GM19099 (cell line): ENCODE data around the gene C4B.

Source experiments
- POLR2A ChIP-seq: IDR thresholded peaks from 3 replicates; pipeline ENCODE4 v1.6.1; 2011; ENCODE audit warnings: low read depth; ENCODE audit not compliant: insufficient read length; ENCODE audit errors: extremely low read depth

Gene C4B

DNA sequence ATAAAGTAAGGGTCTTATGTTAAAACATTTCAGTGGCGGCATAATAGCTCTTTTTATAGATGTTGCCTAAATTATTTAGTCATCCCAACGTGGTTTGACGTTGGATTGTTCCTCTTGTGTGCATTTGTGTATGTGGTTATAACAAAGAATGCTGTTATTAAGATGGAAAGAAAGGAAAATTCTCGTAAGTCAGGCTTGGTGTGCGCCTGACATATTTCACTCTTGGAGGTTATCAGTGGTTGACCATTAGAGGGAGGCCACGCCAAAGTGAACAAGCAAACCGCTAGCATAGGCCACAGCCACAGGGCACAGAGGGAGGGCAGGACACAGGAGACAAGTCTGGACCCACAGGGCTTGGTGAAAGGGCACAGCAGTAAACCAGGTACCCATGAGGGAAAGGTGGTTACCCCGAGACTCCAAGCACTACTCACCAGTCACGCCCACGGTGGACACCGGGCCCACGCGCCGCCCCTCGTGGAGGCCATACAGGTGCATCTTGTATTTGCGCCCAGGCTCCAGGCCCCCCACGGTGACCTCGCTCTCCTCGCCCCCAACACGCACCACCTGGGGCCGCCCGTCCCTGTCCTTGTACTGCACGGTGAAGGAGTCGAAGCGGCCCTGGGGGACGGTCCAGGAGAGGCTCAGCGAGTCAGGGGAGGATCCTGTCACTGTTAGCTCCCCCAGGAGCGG, 46.5 kb downstream of the C4B start:
- no peak for TF ChIP-seq POLR2A

DNA sequence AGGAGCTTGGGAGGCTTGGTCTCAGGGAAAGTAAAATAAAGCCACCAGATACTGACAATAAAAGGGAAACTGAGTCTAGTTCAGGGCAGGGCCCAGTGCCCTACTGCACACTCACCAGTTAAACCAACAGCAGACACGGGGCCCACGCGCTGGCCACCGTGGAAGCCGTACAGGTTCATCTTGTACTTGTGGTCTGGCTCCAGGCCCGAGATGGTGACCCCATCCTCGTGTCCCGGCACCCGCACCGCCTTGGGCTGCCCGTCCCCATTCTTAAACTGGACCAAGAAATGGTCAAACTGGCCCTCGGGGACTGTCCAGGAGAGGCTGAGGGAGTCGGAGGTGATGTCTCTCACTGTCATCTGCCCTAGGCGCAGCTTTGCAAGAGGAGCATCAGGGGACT, 50.1 kb downstream of the C4B start:
- TF ChIP-seq POLR2A = no peak

DNA sequence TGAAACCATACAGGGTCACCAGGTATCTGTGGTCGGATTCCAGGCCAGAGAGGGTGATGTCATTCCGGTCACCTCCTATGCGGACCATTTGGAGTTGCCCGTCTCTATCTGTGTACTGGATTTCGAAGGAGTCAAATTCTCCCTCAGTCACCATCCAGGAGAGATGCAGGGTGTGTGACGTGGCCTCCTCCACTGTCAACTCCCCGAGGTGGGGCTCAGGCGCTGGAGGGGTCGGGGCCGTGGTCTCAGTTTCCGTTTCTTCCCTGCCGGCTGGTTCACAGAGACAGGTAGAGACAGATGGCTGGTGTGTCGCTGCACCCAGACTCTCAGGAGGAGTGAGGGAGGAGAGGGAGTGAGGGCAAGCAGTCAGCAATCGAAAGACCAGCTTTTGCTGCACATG, 54.3 kb downstream of the C4B start:
- TF ChIP-seq POLR2A = no peak

GRCh38 chr6:32069460-32069859, 54.9 kb downstream of the C4B start:
- no peak for TF ChIP-seq POLR2A

- TF ChIP-seq POLR2A = no peak
These were observed 55.4 kb downstream of the C4B start for GRCh38 chr6:32069878-32070515.

- TF ChIP-seq POLR2A = no peak
These were observed 56.4 kb downstream of the C4B start for GRCh38 chr6:32070814-32071543.

GRCh38 chr6:32073101-32073500, 58.5 kb downstream of the C4B start:
- no peak for TF ChIP-seq POLR2A

DNA sequence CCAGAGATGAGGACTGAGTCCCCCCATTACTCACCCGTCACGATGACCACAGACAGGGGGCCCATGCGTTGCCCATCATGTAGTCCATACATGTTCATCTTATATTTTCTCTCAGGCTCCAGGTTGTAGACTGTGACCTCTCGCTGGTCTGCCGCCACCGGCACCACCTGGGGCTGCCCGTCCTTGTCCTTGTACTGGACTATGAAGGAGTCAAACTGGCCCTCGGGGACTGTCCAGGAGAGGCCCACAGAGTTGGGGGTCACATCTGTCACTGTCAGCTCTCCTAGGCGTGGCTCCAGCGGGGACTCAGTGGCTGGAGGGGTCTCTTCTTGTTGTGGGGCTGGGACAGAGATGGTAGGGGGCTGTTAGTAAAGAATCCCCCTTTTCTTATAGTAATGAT, 59.0 kb downstream of the C4B start:
- TF ChIP-seq POLR2A = no peak

- no peak for TF ChIP-seq POLR2A
These were observed 60.5 kb downstream of the C4B start for GRCh38 chr6:32074996-32075532.

DNA sequence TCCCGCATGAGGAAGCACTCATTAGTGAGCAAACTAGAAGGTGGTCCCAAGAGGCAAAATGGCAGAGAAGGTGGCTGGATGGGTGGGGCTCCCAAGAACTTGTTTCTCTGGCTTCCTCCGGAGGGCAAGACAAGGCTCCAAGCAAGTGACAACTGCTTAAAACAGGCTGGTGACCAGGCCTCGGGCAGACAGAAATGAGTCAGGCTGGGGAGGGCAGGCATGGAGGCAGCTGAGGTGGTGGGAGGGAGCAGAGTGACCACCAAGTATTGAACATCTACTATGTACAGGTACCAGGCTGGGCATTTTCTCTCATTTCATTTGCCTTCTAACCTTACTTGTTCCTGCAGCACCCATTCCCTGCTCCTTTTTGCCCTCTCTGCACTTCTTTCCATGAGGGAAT, 61.2 kb downstream of the C4B start:
- TF ChIP-seq POLR2A = no peak

GRCh38 chr6:32076321-32076809, 61.8 kb downstream of the C4B start:
- no peak for TF ChIP-seq POLR2A

DNA sequence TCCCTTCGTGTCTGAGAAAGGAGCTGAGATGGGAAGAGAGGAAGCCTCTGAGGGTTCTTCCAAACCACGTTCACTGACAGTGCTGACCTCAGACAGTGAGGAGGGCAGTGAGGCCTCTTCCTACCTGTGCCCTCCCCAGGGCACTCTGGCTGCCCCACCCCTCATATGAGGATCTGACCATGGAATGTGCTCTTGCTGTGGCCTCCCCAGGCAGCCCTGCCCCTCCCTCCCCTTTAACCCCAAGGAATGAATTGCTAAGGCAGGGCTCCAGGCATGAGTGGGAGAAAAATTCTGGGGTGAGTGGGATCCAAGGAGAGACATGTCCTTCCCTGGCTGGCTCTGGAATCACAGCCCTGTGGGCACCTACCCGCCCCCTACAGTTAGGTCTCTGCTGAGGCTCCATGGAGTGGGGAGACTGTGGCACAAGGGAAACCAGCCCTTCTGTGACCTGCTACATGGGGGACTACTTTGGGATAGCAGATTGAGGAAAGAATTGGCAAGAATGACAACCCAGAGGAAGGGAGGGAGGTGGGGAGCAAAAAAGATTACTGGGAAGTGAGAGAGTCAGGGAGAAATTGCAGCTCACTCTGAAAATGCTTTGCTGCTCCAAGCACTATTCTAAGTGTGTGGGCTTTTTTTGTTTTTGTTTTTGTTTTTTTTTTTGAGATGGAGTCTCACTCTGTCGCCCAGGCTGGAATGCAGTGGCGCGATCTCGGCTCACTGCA, 65.1 kb downstream of the C4B start:
- no peak for TF ChIP-seq POLR2A

DNA sequence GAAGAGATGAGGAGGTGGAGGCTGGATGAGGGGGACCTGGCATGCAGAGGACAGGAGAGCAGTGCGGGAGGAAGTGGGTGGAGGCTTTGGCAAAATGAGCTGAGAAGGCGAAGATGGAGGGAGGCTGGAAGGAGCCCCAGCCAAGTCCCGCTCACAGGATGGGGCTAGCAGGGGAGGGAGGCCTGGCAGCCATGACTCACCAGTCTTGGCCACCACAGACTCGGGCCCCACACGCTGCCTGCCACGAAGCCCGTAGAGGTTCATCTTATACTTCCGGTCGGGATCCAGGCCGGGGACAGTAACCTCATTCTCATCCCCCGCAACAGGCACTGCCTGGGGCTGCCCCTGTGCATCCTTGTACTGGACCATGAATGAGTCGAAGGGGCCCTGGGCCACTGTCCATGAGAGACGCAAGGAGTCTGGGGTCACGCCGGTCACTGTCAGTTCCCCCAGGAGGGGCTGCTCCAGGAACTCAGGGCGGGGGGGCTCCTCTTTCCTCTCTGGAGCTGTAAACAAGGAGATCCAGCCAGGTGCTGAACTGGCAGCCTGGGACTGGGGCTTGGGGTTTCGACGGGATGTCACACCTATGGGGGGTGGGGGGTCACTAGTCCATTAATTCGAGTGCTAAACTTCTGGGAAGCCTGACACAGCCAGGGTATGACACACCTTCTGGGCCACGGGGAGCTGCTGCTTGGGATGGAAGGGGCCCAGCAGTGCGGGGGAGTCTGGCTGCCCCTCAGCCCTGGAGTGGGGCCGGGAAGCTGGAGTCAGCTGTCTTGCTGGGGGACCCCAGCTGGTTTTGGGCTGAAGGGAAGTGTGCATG, 66.8 kb downstream of the C4B start:
- no peak for TF ChIP-seq POLR2A

DNA sequence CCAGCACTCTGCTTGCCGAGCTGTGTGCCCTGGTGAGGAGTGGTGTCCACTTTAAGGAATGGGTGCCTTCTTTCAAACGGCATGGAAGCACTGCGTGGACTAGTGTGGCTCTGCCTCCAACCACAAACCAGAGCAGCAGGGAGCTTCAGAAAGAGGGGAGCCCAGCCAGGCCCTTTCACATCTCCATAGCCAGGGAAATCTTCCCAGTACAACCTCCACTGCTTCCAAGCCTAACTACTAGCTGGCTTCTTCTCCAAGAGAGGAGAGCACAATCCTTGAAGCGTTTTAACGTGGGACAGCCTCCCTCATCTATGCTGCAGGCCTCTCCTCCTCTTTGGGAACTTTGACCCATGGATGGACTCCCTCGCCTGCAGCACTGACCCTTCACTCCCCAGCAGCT, 67.9 kb downstream of the C4B start:
- no peak for TF ChIP-seq POLR2A
